Prostate gland (tissue), 2 donors: ENCODE measurements around the gene FAM50B. TPM values are rescaled to one million over a fixed set of nuclear protein-coding genes. Genes with fewer than 3 reads are reported as not detected.

Experiments
- DNase-seq: peaks from one replicate; pipeline ENCODE4 v3.0.0-alpha.2; 2019; ENCODE audit warnings: low spot score
- H3K27ac ChIP-seq, 2 donors: fragments of 200-600 bp; sonication (generic); 2 replicates each; pipeline ENCODE4 v1.5.1; 2017 to 2019
- H3K27me3 ChIP-seq: fragments of 200-600 bp; sonication (generic); replicated peaks from 2 replicates; pipeline ENCODE4 v1.5.1; 2019; ENCODE audit not compliant: insufficient read depth
- H3K36me3 ChIP-seq, 2 donors: fragments of 200-600 bp; sonication (generic); 1 replicate in 1 of 2; 2 replicates in 1 of 2; pipeline versions ENCODE4 v1.5.1 to v1.8.1; 2017 to 2019
- H3K4me1 ChIP-seq: fragments of 200-600 bp; sonication (generic); replicated peaks from 2 replicates; pipeline ENCODE4 v1.5.1; 2019
- H3K4me3 ChIP-seq, 2 donors: fragments of 200-600 bp; sonication (generic); 2 replicates each; pipeline ENCODE4 v1.5.1; 2017 to 2019
- H3K9me3 ChIP-seq: fragments of 200-600 bp; sonication (generic); 2 replicates; pipeline ENCODE4 v1.5.1; 2017
- CTCF ChIP-seq, 4 experiments: fragments of 200-600 bp in 2 of 4; fragments of 450-650 bp in 2 of 4; sonication (generic) in 2 of 4; IDR thresholded peaks; 1 replicate in 3 of 4; 2 replicates in 1 of 4; pipeline ENCODE4 v1.5.1; 2016 to 2019; ENCODE audit warnings: antibody characterized with exemption in 4 of 4, mild to moderate bottlenecking in 2 of 4, moderate library complexity in 2 of 4
- POLR2A ChIP-seq: fragments of 450-650 bp; IDR thresholded peaks from one replicate; pipeline ENCODE4 v1.6.1; 2016; ENCODE audit warnings: antibody characterized with exemption, mild to moderate bottlenecking
- POLR2AphosphoS5 ChIP-seq: sonication (generic); formaldehyde crosslinking; IDR thresholded peaks from one replicate; pipeline ENCODE4 v1.6.1; 2017; ENCODE audit warnings: antibody characterized with exemption
- WGBS: methylation state at CpG from one replicate; pipeline ENCODE4 v1.1.5; 2018; 5-methylcytosine and 5-hydroxymethylcytosine counted together
- intact Hi-C: fragments of 100-400 bp; cut with DNase I; formaldehyde crosslinking; loops from one replicate; pipeline ENCODE4 v1.14.2; 2022
- total RNA-seq, 2 donors: library from RNA; depleted of rRNA; stranded (reverse); fragments of >200 nt; gene quantifications; one replicate each; pipeline ENCODE4 v1.1.0, GENCODE V29; 2016

The FAM50B gene
- total RNA-seq, 2 donors from 2014 or later = 14.2 to 36.4 TPM

DNA sequence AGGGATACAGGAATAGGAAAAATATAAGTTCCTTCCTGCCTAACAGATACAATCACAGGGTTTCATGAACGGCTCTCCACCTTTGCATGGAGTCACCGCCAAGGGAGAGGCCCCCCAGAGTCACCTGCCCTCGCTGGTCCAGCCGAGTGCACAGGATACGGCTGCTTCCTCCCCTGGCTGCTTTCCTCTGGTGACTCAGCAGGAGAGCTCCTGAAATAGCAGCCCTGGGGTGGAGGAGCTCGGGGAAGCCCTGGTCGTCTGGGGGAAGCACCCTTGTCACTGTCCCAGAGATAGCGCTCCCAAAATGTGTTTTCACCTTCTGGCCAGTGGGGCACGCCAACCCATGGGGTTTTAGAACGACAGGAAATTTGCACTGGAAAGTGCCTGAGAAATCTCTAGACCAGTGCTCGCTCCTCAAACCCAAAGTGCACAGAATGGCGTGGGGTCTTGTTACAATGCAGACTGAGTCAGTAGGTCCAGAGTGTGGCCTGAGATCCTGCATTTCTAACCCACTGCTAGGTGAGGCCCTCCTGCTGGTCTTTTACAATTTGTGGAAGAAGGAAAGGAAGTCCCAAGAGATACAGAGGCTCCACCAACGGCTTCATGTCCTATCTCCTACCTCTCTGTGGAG, 35.9 kb upstream of the FAM50B start:
- Histone ChIP-seq H3K4me3 (no peak overlapping the region), H3K36me3 (no peaks in the 10 kb centered on the region), H3K27ac (no peak overlapping the region), H3K4me1 (no peaks in the 10 kb centered on the region), H3K27me3 (no peaks in the 10 kb centered on the region), H3K9me3 (no peaks in the 10 kb centered on the region)
- intact Hi-C loops = no loop called here
- WGBS = 60% methylated on average over 13 of the region's 13 CpGs
- DNase-seq = no peak
- TF ChIP-seq POLR2AphosphoS5 (peak; percentile 15), CTCF (IDR thresholded peaks at IDR 0.05) (no peak), POLR2A (no peak)

- Histone ChIP-seq H3K4me1 (no peaks in the 10 kb centered on the region), H3K27me3 (no peaks in the 10 kb centered on the region), H3K9me3 (no peaks in the 10 kb centered on the region), H3K27ac (no peak overlapping the region), H3K4me3 (no peak overlapping the region), H3K36me3 (no peaks in the 10 kb centered on the region)
- intact Hi-C loops = no loop called here
- TF ChIP-seq CTCF (IDR thresholded peaks at IDR 0.05) (no peak), POLR2AphosphoS5 (no peak), POLR2A (no peak)
- WGBS = 97% methylated on average over 15 of the region's 15 CpGs
- no peak for DNase-seq
Observed at GRCh38 chr6:3813918-3814317, 35.3 kb upstream of the FAM50B start.

GRCh38 chr6:3814539-3814938, 34.6 kb upstream of the FAM50B start:
- H3K4me1 ChIP-seq = no peaks in the 10 kb centered on the region
- H3K9me3 ChIP-seq = no peaks in the 10 kb centered on the region
- TF ChIP-seq POLR2AphosphoS5 (no peak), POLR2A (no peak), CTCF (IDR thresholded peaks at IDR 0.05) (no peak)
- no peaks in the 10 kb centered on the region for H3K36me3 ChIP-seq
- H3K4me3 ChIP-seq = no peak overlapping the region
- H3K27ac ChIP-seq = no peak overlapping the region
- intact Hi-C loops = no loop called here
- WGBS = 87% methylated on average over 2 of the region's 2 CpGs
- no peaks in the 10 kb centered on the region for H3K27me3 ChIP-seq
- no peak for DNase-seq

DNA sequence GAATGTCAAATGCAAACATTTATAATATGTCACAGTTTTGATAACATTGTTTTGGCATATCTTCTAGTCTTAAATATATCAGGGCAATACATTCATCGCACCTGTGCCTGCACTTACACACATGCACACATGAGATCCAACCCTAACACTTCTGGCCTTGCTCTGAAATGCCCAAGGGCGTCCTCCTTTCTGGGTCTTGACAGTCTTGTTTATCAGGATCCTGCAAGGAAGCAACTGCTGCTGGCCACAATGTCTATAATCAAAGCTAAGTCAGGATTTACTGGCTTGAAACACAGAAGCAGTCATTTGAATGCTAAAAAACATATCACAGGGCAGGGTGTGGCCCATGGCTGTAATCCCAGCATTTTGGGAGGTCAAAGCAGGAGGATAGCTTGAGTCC, 32.9 kb upstream of the FAM50B start:
- WGBS = 70% methylated on average over 2 of the region's 2 CpGs
- no peaks in the 10 kb centered on the region for H3K4me1 ChIP-seq
- H3K36me3 ChIP-seq = no peaks in the 10 kb centered on the region
- H3K27ac ChIP-seq = no peak overlapping the region
- H3K27me3 ChIP-seq = no peaks in the 10 kb centered on the region
- intact Hi-C loops = no loop called here
- no peaks in the 10 kb centered on the region for H3K9me3 ChIP-seq
- no peak for DNase-seq
- TF ChIP-seq CTCF (IDR thresholded peaks at IDR 0.05) = no peak
- TF ChIP-seq POLR2A = no peak
- peak; percentile 38 for TF ChIP-seq POLR2AphosphoS5
- no peak overlapping the region for H3K4me3 ChIP-seq
